ENCODE measurements around the gene GTSE1. TPM values are rescaled to one million over a fixed set of nuclear protein-coding genes. Genes with fewer than 3 reads are reported as not detected.
A peak's percentile ranks its signal among the peaks of the same experiment; 100 is the strongest.

Gene GTSE1
- polyA plus RNA-seq, 6 donors from 2014 or later: 0.10 to 0.11 TPM; not detected in 4

- Mint-ChIP-seq H3K27me3 (peaks cover 0 to 20% (median 0%) of the 10 kb centered on the region in 3 donors), H3K9me3 (no peaks in the 10 kb centered on the region), H3K27ac (peak overlapping the region in 3 of 6 donors; percentile 44 to 86 (median 54)), H3K36me3 (peaks cover 0 to 14% of the 10 kb centered on the region in 2 donors), H3K4me3 (peak overlapping the region in 1 of 8 donors; percentile 12), H3K4me1 (peaks cover 10 to 20% (median 16%) of the 10 kb centered on the region in 3 donors)
- no peak for ATAC-seq (ENCODE audit: low read depth in 2 of 2)
- no peak for DNase-seq
These were observed 68.5 kb downstream of the GTSE1 start for GRCh38 chr22:46365166-46365624.

DNA sequence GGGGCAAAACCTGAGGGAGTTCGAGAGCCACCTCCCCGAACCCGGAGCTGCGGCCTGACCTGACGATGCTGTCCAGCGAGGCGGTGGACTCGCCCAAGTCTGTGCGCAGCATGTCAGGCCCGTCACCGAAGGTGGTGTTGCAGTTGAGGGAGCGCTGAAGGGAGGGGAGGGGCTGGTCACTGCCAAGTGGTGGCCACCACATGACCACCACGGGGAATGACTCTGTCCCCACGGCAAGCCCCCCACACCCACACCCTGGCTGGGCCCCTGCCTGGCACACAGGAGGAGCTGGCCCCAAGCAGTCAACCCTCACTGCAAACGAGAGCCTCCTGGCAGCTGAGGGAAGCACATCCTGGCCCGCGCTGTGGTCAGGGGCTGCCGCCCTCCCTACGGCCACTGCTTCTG lies 69.7 kb downstream of the GTSE1 start:
- peaks cover 0 to 9% of the 10 kb centered on the region in 2 donors for H3K36me3 Mint-ChIP-seq
- H3K27ac Mint-ChIP-seq: peak overlapping the region in 1 of 6 donors; percentile 93
- H3K9me3 Mint-ChIP-seq: no peaks in the 10 kb centered on the region
- ATAC-seq (ENCODE audit: low read depth in 2 of 2) (no peak), DNase-seq (no peak)
- peaks cover 0 to 21% (median 1%) of the 10 kb centered on the region in 3 donors for H3K27me3 Mint-ChIP-seq
- H3K4me1 Mint-ChIP-seq: peaks cover 10 to 20% (median 16%) of the 10 kb centered on the region in 3 donors
- no peak overlapping the region for H3K4me3 Mint-ChIP-seq

GRCh38 chr22:46366801-46367706 lies 70.4 kb downstream of the GTSE1 start:
- peaks cover 0 to 16% of the 10 kb centered on the region in 2 donors for H3K36me3 Mint-ChIP-seq
- peaks cover 17 to 24% (median 21%) of the 10 kb centered on the region in 3 donors for H3K4me1 Mint-ChIP-seq
- peaks cover 0 to 28% (median 9%) of the 10 kb centered on the region in 3 donors for H3K27me3 Mint-ChIP-seq
- H3K9me3 Mint-ChIP-seq: no peaks in the 10 kb centered on the region
- ATAC-seq (ENCODE audit: low read depth in 2 of 2) (peak in 1 of 2 donors; percentile 51), DNase-seq (peak; percentile 79)
- H3K4me3 Mint-ChIP-seq: peak overlapping the region in 3 of 8 donors; percentile 10 to 64 (median 47)
- peak overlapping the region in 1 of 6 donors; percentile 93 for H3K27ac Mint-ChIP-seq

- H3K27me3 Mint-ChIP-seq: peaks cover 0 to 32% (median 16%) of the 10 kb centered on the region in 3 donors
- peak overlapping the region in 2 of 8 donors; percentile 10 to 64 for H3K4me3 Mint-ChIP-seq
- peak; percentile 72 to 89 for ATAC-seq (ENCODE audit: low read depth in 2 of 2)
These were observed 71.1 kb downstream of the GTSE1 start for GRCh38 chr22:46367707-46368191.

GRCh38 chr22:46368422-46368821 lies 71.8 kb downstream of the GTSE1 start:
- H3K27ac Mint-ChIP-seq: peak overlapping the region in 2 of 6 donors; percentile 37 to 79
- no peaks in the 10 kb centered on the region for H3K9me3 Mint-ChIP-seq
- H3K36me3 Mint-ChIP-seq: peaks cover 0 to 19% of the 10 kb centered on the region in 2 donors
- peaks cover 0 to 36% (median 19%) of the 10 kb centered on the region in 3 donors for H3K27me3 Mint-ChIP-seq
- peaks cover 10 to 30% (median 16%) of the 10 kb centered on the region in 3 donors for H3K4me1 Mint-ChIP-seq
- H3K4me3 Mint-ChIP-seq: peak overlapping the region in 1 of 8 donors; percentile 74
- no peak for DNase-seq
- ATAC-seq (ENCODE audit: low read depth in 2 of 2): no peak

More at GRCh38 chr22:46367707-46368191, 71.1 kb downstream of the GTSE1 start:
- Mint-ChIP-seq H3K4me1 (peaks cover 16 to 26% (median 16%) of the 10 kb centered on the region in 3 donors), H3K9me3 (no peaks in the 10 kb centered on the region), H3K36me3 (peaks cover 0 to 22% of the 10 kb centered on the region in 2 donors), H3K27ac (peak overlapping the region in 2 of 6 donors; percentile 59 to 93)
- peak; percentile 80 for DNase-seq

DNA sequence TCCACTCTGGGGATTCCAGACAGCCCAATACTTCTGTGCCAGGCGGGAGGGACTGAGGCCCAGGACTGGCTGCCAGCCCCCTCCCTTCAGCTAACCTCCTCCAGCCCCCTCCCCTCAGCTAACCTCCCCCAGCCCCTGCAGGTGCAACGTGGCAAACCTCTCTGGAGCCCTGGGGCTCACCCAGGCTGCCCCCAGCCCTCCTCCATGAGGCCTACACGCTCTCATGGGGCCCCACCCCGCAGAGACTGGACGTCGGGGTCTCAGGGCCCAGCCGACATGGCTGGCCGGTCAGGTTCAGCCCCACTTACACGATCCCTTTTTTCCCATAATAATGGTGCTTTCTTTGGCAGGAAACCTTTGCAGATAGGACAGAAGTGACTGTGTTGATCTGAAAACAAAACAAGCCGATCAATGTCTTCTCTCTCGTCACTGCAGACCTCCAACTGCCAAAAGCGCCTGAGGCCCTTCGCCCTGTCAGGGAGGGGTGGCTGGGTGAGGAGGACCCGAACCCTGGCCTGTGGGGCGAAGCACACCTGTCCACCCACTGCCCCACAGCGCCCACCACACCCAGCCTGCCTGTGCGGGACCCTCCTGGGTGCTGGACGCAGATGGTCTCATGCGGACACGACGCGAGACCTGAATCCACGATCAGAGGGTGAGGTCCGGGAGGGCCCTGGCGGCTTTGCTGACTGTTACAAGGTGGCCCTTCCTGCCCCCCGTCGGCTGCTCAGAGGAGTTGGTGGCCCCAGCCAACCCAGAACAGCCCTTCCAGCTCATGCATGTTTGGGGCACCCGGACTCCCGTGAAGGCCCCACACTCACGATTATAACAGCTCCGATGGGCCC lies 72.4 kb downstream of the GTSE1 start:
- Mint-ChIP-seq H3K27me3 (peaks cover 0 to 41% (median 19%) of the 10 kb centered on the region in 3 donors), H3K27ac (peak overlapping the region in 1 of 6 donors; percentile 79), H3K36me3 (peaks cover 0 to 19% of the 10 kb centered on the region in 2 donors), H3K4me3 (no peak overlapping the region), H3K9me3 (no peaks in the 10 kb centered on the region), H3K4me1 (peaks cover 10 to 35% (median 16%) of the 10 kb centered on the region in 3 donors)
- DNase-seq (no peak), ATAC-seq (ENCODE audit: low read depth in 2 of 2) (no peak)

DNA sequence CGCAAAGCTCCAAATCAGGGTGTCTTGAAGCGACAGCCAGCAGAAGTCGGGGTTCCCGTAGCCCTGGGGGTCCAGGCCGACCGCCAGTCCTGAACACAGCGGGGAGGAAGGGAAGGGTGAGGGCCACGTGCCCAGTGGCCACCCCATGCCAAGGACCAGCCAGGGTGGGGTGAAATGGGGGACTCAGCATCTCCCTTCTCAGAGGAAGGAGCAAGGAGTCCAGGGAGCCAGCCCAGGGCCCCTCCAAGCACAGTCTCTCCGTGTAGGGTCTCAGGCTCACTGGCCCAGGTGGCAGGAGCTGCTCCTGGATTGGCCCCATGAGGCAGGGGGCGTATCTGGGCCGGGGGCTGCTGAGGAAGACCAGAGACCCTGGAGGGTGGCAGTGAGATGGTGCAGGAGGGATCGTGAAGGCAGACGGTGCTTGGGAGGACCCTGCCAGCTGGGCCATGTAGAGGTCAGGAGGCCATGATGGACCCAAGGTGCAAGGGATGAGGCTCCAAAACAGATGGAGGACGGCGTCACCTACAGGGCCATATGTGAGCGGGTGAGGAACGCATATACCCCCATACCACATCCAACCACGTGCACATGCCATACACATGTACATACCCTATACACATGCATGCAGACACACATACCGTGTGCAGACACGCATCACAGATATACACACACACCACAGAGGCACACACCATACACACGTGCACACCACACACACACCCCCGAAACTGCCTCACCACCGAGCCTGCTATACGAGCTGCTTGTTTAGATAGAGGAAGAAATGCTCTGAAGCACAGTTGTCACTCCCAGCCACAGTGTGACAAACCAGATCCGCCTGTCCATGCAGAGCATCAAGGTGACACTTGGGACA lies 73.3 kb downstream of the GTSE1 start:
- H3K36me3 Mint-ChIP-seq: peaks cover 0 to 21% of the 10 kb centered on the region in 2 donors
- no peak for DNase-seq
- peak overlapping the region in 2 of 6 donors; percentile 2 to 13 for H3K27ac Mint-ChIP-seq
- H3K27me3 Mint-ChIP-seq: peaks cover 0 to 50% (median 22%) of the 10 kb centered on the region in 3 donors
- H3K9me3 Mint-ChIP-seq: no peaks in the 10 kb centered on the region
- peaks cover 10 to 40% (median 16%) of the 10 kb centered on the region in 3 donors for H3K4me1 Mint-ChIP-seq
- no peak overlapping the region for H3K4me3 Mint-ChIP-seq
- no peak for ATAC-seq (ENCODE audit: low read depth in 2 of 2)

DNA sequence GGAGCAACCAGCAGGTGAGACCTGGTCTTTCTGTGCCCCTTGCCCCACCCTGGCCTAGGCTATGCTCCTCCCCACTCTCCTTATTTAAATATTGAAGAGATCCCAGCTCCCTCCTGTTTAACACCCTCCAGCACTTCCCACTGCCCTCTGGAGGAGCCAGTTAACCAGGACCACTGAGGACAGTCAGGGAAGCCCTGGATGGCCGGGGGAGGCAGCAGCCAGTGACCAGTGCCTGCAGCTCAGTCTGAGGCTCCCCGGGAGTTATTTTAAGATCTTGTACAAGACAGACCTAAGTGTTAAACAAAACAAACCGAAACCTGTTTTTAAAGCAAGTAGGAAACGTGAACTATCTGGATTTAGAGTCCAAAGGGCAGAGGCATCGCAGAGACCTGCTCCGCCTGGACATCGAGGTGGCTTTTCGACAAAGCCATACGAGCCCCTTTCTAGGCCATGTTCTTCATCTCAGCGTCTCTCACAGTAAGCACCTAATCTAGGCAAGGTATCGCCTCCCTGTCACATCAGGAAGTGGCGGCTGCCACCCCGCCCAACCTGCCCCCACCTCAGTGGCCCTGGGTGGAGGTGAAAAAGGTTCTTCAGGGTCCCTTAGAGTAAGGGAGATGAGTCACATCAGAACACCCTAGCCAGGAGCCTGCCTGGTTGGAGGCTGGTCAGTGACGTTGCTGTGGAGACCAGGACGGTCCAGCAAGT lies 74.1 kb downstream of the GTSE1 start:
- peaks cover 1 to 3% (median 2%) of the 10 kb centered on the region in 7 donors for H3K9me3 Mint-ChIP-seq
- peak overlapping the region in 2 of 6 donors; percentile 13 to 54 for H3K27ac Mint-ChIP-seq
- peaks cover 4 to 29% of the 10 kb centered on the region in 2 donors for H3K36me3 Mint-ChIP-seq
- H3K4me3 Mint-ChIP-seq: no peak overlapping the region
- no peak for ATAC-seq (ENCODE audit: low read depth in 2 of 2)
- peaks cover 2 to 58% (median 30%) of the 10 kb centered on the region in 3 donors for H3K27me3 Mint-ChIP-seq
- peaks cover 15 to 45% (median 20%) of the 10 kb centered on the region in 3 donors for H3K4me1 Mint-ChIP-seq
- no peak for DNase-seq

DNA sequence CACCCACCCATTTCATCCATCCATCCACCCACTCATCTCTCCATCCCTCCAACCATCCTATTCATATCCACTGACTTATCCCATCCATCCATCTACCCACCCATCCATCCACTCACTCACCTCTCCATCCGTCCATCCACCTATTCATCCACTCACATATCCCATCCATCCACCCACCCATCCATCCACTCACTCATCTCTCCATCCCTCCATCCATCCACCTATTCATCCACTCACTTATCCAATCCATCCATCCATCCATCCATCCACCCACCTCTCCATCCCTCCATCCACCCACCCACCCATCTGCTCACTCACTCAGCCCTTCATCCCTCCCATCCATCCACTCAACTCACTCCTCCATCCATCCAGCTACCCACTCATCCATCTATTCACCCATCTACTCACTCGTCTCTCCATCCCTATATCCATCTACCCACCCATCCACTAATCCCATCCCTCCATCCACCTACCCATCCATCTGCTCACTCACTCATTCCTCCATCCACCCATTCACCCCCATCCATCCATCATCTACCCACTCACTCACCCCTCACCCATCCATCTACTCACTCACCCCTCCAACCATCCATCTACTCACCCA lies 75.1 kb downstream of the GTSE1 start:
- Mint-ChIP-seq H3K4me1 (peaks cover 15 to 44% (median 23%) of the 10 kb centered on the region in 3 donors), H3K36me3 (peaks cover 11 to 39% of the 10 kb centered on the region in 2 donors), H3K9me3 (peaks cover 7 to 12% (median 11%) of the 10 kb centered on the region in 7 donors), H3K4me3 (no peak overlapping the region), H3K27ac (peak overlapping the region in 2 of 6 donors; percentile 44 to 89), H3K27me3 (peaks cover 4 to 64% (median 34%) of the 10 kb centered on the region in 3 donors)
- DNase-seq (no peak), ATAC-seq (ENCODE audit: low read depth in 2 of 2) (no peak)

- Mint-ChIP-seq H3K4me3 (peak overlapping the region in 1 of 8 donors; percentile 15), H3K27ac (peak overlapping the region in 3 of 6 donors; percentile 32 to 54 (median 49)), H3K9me3 (peaks cover 9 to 18% (median 12%) of the 10 kb centered on the region in 7 donors), H3K27me3 (peaks cover 4 to 65% (median 34%) of the 10 kb centered on the region in 3 donors), H3K4me1 (peaks cover 15 to 36% (median 22%) of the 10 kb centered on the region in 3 donors), H3K36me3 (peaks cover 18 to 46% of the 10 kb centered on the region in 2 donors)
- ATAC-seq (ENCODE audit: low read depth in 2 of 2) (no peak), DNase-seq (no peak)
These were observed 76.0 kb downstream of the GTSE1 start for GRCh38 chr22:46372686-46373085.

DNA sequence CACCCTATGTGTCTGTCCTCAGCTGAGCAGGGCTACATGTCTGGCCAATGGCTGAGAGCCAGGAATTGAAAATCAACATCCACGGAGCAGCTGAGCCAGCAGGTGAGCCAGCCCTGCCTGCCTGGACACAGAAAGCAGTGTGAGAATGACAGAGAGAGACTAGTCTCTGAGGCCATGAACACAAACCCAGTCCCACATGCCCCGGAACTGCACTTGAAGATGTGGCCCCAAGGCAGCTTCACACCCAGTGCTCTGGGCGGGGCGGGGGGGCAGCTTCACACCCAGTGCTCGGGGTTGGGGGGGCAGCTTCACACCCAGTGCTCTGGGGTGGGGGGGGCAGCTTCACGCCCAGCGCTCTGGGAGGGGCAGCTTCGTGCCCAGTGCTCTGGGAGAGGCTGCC lies 76.5 kb downstream of the GTSE1 start:
- no peak for DNase-seq
- Mint-ChIP-seq H3K9me3 (peaks cover 9 to 18% (median 12%) of the 10 kb centered on the region in 7 donors), H3K27me3 (peaks cover 4 to 60% (median 34%) of the 10 kb centered on the region in 3 donors), H3K27ac (no peak overlapping the region), H3K36me3 (peaks cover 18 to 46% of the 10 kb centered on the region in 2 donors), H3K4me3 (peak overlapping the region in 2 of 8 donors; percentile 39 to 55), H3K4me1 (peaks cover 15 to 31% (median 20%) of the 10 kb centered on the region in 3 donors)
- ATAC-seq (ENCODE audit: low read depth in 2 of 2): no peak
